Measurements from ENCODE around the gene TBC1D25. TPM values are rescaled to one million over a fixed set of nuclear protein-coding genes. Genes with fewer than 3 reads are reported as not detected.

The TBC1D25 gene
- polyA plus RNA-seq (2013, experiment 1 of 2) = 11.5 TPM
- polyA plus RNA-seq (2013, experiment 2 of 2) = 12.4 TPM

GRCh38 chrX:48539345-48540027 lies at the start of gene TBC1D25:
TBC1D25 (plus strand) TSS chrX:48539714; CDS start chrX:48539798, 84 bp downstream.
- peak; percentile 96 for DNase-seq
- H3K27ac ChIP-seq (ENCODE audit: low read length, poor library complexity, severe bottlenecking) = peak within 1 kb of the TSS; percentile 29
- no peaks in the 10 kb centered on the region for H3K27me3 ChIP-seq (ENCODE audit: control insufficient read depth in 1 of 2, insufficient read depth in 1 of 2, low read length in 2 of 2)
- H3K4ac ChIP-seq (ENCODE audit: low read depth in 1 of 2, low read length in 2 of 2) = peak within 1 kb of the TSS in 1 of 2 experiments; percentile 86
- H3K18ac ChIP-seq (ENCODE audit: low read depth in 1 of 2, low read length in 2 of 2) = peak within 1 kb of the TSS; percentile 75 to 82
- H3K36me3 ChIP-seq (ENCODE audit: control insufficient read depth in 1 of 2, insufficient read depth in 2 of 2, low read depth in 1 of 2, low read length in 2 of 2) = peaks cover 9 to 18% of the 10 kb centered on the region in 2 experiments
- peak within 1 kb of the TSS; percentile 61 for H3K4me2 ChIP-seq (ENCODE audit: low read length, poor library complexity, severe bottlenecking)
- no peak within 1 kb of the TSS for H2BK120ac ChIP-seq (ENCODE audit: low read depth, low read length)
- no peaks in the 10 kb centered on the region for H3K79me1 ChIP-seq (replicated peaks; ENCODE audit: low read length, poor library complexity, severe bottlenecking)
- no peak within 1 kb of the TSS for H2BK12ac ChIP-seq (ENCODE audit: low read length in 2 of 2)
- WGBS = 0% methylated on average over 28 of the region's 59 CpGs
- peaks cover 5% of the 10 kb centered on the region for H3K4me1 ChIP-seq (ENCODE audit: control insufficient read depth, insufficient read depth, low read depth, low read length)
- H2BK5ac ChIP-seq (ENCODE audit: low read depth, low read length, poor library complexity, severe bottlenecking) = peak within 1 kb of the TSS; percentile 44
- no peaks in the 10 kb centered on the region for H3K9me3 ChIP-seq (ENCODE audit: control insufficient read depth, low read length)
- no peak within 1 kb of the TSS for H2AFZ ChIP-seq (ENCODE audit: low read depth, low read length)
- H2AK5ac ChIP-seq (ENCODE audit: low read length, severe bottlenecking) = no peak within 1 kb of the TSS
- peak within 1 kb of the TSS; percentile 76 to 85 for H3K4me3 ChIP-seq (ENCODE audit: insufficient read depth in 1 of 2, low read depth in 1 of 2, low read length in 2 of 2)
- peak within 1 kb of the TSS in 1 of 2 experiments; percentile 44 for H3K14ac ChIP-seq (ENCODE audit: low read length in 2 of 2)
- no peak within 1 kb of the TSS for H4K91ac ChIP-seq (ENCODE audit: low read length)
- H2BK15ac ChIP-seq (ENCODE audit: low read depth, poor library complexity, severe bottlenecking) = peak within 1 kb of the TSS; percentile 52
- H3K9ac ChIP-seq (ENCODE audit: low read length) = peak within 1 kb of the TSS; percentile 85
- no peak within 1 kb of the TSS for H3K23ac ChIP-seq (ENCODE audit: low read length in 2 of 2)
- H4K8ac ChIP-seq (ENCODE audit: low read length) = no peak within 1 kb of the TSS

- Histone ChIP-seq H4K8ac (ENCODE audit: low read length) (no peak overlapping the region), H3K4me2 (ENCODE audit: low read length, poor library complexity, severe bottlenecking) (no peak overlapping the region), H3K18ac (ENCODE audit: low read depth in 1 of 2, low read length in 2 of 2) (no peak overlapping the region), H2BK5ac (ENCODE audit: low read depth, low read length, poor library complexity, severe bottlenecking) (no peak overlapping the region), H3K27me3 (ENCODE audit: control insufficient read depth in 1 of 2, insufficient read depth in 1 of 2, low read length in 2 of 2) (no peaks in the 10 kb centered on the region), H3K4me3 (ENCODE audit: insufficient read depth in 1 of 2, low read depth in 1 of 2, low read length in 2 of 2) (no peak overlapping the region), H2BK15ac (ENCODE audit: low read depth, poor library complexity, severe bottlenecking) (no peak overlapping the region), H3K9ac (ENCODE audit: low read length) (no peak overlapping the region), H3K4ac (ENCODE audit: low read depth in 1 of 2, low read length in 2 of 2) (no peak overlapping the region), H2BK12ac (ENCODE audit: low read length in 2 of 2) (no peak overlapping the region), H2AK5ac (ENCODE audit: low read length, severe bottlenecking) (no peak overlapping the region), H2BK120ac (ENCODE audit: low read depth, low read length) (no peak overlapping the region), H3K23ac (ENCODE audit: low read length in 2 of 2) (no peak overlapping the region), H3K4me1 (ENCODE audit: control insufficient read depth, insufficient read depth, low read depth, low read length) (peaks cover 20% of the 10 kb centered on the region), H3K79me1 (replicated peaks; ENCODE audit: low read length, poor library complexity, severe bottlenecking) (no peaks in the 10 kb centered on the region), H3K36me3 (ENCODE audit: control insufficient read depth in 1 of 2, insufficient read depth in 2 of 2, low read depth in 1 of 2, low read length in 2 of 2) (peaks cover 0 to 15% of the 10 kb centered on the region in 2 experiments), H3K14ac (ENCODE audit: low read length in 2 of 2) (no peak overlapping the region), H4K91ac (ENCODE audit: low read length) (no peak overlapping the region), H3K9me3 (ENCODE audit: control insufficient read depth, low read length) (peaks cover 3% of the 10 kb centered on the region), H2AFZ (ENCODE audit: low read depth, low read length) (no peak overlapping the region), H3K27ac (ENCODE audit: low read length, poor library complexity, severe bottlenecking) (no peak overlapping the region)
- WGBS = 50% methylated on average over 1 of the region's 2 CpGs
- DNase-seq = no peak
Measured at GRCh38 chrX:48489892-48490291, 49.6 kb upstream of the TBC1D25 start.

GRCh38 chrX:48490661-48491060 lies 48.9 kb upstream of the TBC1D25 start:
- no peak overlapping the region for H4K91ac ChIP-seq (ENCODE audit: low read length)
- H3K4me2 ChIP-seq (ENCODE audit: low read length, poor library complexity, severe bottlenecking) = no peak overlapping the region
- no peak overlapping the region for H3K18ac ChIP-seq (ENCODE audit: low read depth in 1 of 2, low read length in 2 of 2)
- no peak overlapping the region for H3K27ac ChIP-seq (ENCODE audit: low read length, poor library complexity, severe bottlenecking)
- H3K9me3 ChIP-seq (ENCODE audit: control insufficient read depth, low read length) = peaks cover 3% of the 10 kb centered on the region
- H2BK15ac ChIP-seq (ENCODE audit: low read depth, poor library complexity, severe bottlenecking) = no peak overlapping the region
- 77% methylated on average over 6 of the region's 8 CpGs for WGBS
- H4K8ac ChIP-seq (ENCODE audit: low read length) = no peak overlapping the region
- no peaks in the 10 kb centered on the region for H3K79me1 ChIP-seq (replicated peaks; ENCODE audit: low read length, poor library complexity, severe bottlenecking)
- no peaks in the 10 kb centered on the region for H3K27me3 ChIP-seq (ENCODE audit: control insufficient read depth in 1 of 2, insufficient read depth in 1 of 2, low read length in 2 of 2)
- H3K4me1 ChIP-seq (ENCODE audit: control insufficient read depth, insufficient read depth, low read depth, low read length) = peaks cover 20% of the 10 kb centered on the region
- no peak overlapping the region for H3K9ac ChIP-seq (ENCODE audit: low read length)
- H3K23ac ChIP-seq (ENCODE audit: low read length in 2 of 2) = no peak overlapping the region
- no peak overlapping the region for H2BK120ac ChIP-seq (ENCODE audit: low read depth, low read length)
- H3K36me3 ChIP-seq (ENCODE audit: control insufficient read depth in 1 of 2, insufficient read depth in 2 of 2, low read depth in 1 of 2, low read length in 2 of 2) = peaks cover 0 to 9% of the 10 kb centered on the region in 2 experiments
- H2BK5ac ChIP-seq (ENCODE audit: low read depth, low read length, poor library complexity, severe bottlenecking) = no peak overlapping the region
- H3K4ac ChIP-seq (ENCODE audit: low read depth in 1 of 2, low read length in 2 of 2) = no peak overlapping the region
- no peak overlapping the region for H2BK12ac ChIP-seq (ENCODE audit: low read length in 2 of 2)
- H3K14ac ChIP-seq (ENCODE audit: low read length in 2 of 2) = no peak overlapping the region
- H2AFZ ChIP-seq (ENCODE audit: low read depth, low read length) = no peak overlapping the region
- H3K4me3 ChIP-seq (ENCODE audit: insufficient read depth in 1 of 2, low read depth in 1 of 2, low read length in 2 of 2) = no peak overlapping the region
- no peak for DNase-seq
- H2AK5ac ChIP-seq (ENCODE audit: low read length, severe bottlenecking) = no peak overlapping the region

GRCh38 chrX:48491809-48492208 lies 47.7 kb upstream of the TBC1D25 start:
- Histone ChIP-seq H2BK12ac (ENCODE audit: low read length in 2 of 2) (peak overlapping the region; percentile 38 to 86), H2BK5ac (ENCODE audit: low read depth, low read length, poor library complexity, severe bottlenecking) (no peak overlapping the region), H3K79me1 (replicated peaks; ENCODE audit: low read length, poor library complexity, severe bottlenecking) (no peaks in the 10 kb centered on the region), H4K8ac (ENCODE audit: low read length) (no peak overlapping the region), H3K27me3 (ENCODE audit: control insufficient read depth in 1 of 2, insufficient read depth in 1 of 2, low read length in 2 of 2) (peaks cover 0 to 2% of the 10 kb centered on the region in 2 experiments), H4K91ac (ENCODE audit: low read length) (peak overlapping the region; percentile 43), H2BK120ac (ENCODE audit: low read depth, low read length) (no peak overlapping the region), H3K4me1 (ENCODE audit: control insufficient read depth, insufficient read depth, low read depth, low read length) (peaks cover 20% of the 10 kb centered on the region), H3K9me3 (ENCODE audit: control insufficient read depth, low read length) (peaks cover 3% of the 10 kb centered on the region), H3K23ac (ENCODE audit: low read length in 2 of 2) (no peak overlapping the region), H3K27ac (ENCODE audit: low read length, poor library complexity, severe bottlenecking) (no peak overlapping the region), H2AK5ac (ENCODE audit: low read length, severe bottlenecking) (no peak overlapping the region), H3K36me3 (ENCODE audit: control insufficient read depth in 1 of 2, insufficient read depth in 2 of 2, low read depth in 1 of 2, low read length in 2 of 2) (peaks cover 0 to 4% of the 10 kb centered on the region in 2 experiments), H2AFZ (ENCODE audit: low read depth, low read length) (no peak overlapping the region), H3K18ac (ENCODE audit: low read depth in 1 of 2, low read length in 2 of 2) (peak overlapping the region in 1 of 2 experiments; percentile 73), H3K9ac (ENCODE audit: low read length) (no peak overlapping the region), H3K4ac (ENCODE audit: low read depth in 1 of 2, low read length in 2 of 2) (peak overlapping the region in 1 of 2 experiments; percentile 4), H3K4me3 (ENCODE audit: insufficient read depth in 1 of 2, low read depth in 1 of 2, low read length in 2 of 2) (no peak overlapping the region), H3K14ac (ENCODE audit: low read length in 2 of 2) (peak overlapping the region in 1 of 2 experiments; percentile 12), H3K4me2 (ENCODE audit: low read length, poor library complexity, severe bottlenecking) (no peak overlapping the region), H2BK15ac (ENCODE audit: low read depth, poor library complexity, severe bottlenecking) (no peak overlapping the region)
- 97% methylated on average over 9 of the region's 9 CpGs for WGBS
- DNase-seq = no peak

Data from mesenchymal stem cell (in vitro differentiated cells and primary cell).